Esophagus squamous epithelium (tissue), 4 donors: ENCODE measurements around the gene ZBBX.

ENCODE experiments used
- POLR2A ChIP-seq, 4 donors: fragments of 450-650 bp; IDR thresholded peaks; one replicate each; pipeline ENCODE4 v1.6.1; 2017; ENCODE audit warnings: antibody characterized with exemption in 4 of 4, mild to moderate bottlenecking in 4 of 4, moderate library complexity in 3 of 4
- TF ChIP-seq, protein P1 (sequence below), 6 experiments: fragments of 450-650 bp in 4 of 6; fragments of 200-600 bp in 2 of 6; sonication (generic) in 2 of 6; IDR thresholded peaks; one replicate each; pipeline ENCODE4 v1.5.1; 2016 to 2019; ENCODE audit warnings: antibody characterized with exemption in 6 of 6, mild to moderate bottlenecking in 4 of 6, moderate library complexity in 4 of 6

DNA sequence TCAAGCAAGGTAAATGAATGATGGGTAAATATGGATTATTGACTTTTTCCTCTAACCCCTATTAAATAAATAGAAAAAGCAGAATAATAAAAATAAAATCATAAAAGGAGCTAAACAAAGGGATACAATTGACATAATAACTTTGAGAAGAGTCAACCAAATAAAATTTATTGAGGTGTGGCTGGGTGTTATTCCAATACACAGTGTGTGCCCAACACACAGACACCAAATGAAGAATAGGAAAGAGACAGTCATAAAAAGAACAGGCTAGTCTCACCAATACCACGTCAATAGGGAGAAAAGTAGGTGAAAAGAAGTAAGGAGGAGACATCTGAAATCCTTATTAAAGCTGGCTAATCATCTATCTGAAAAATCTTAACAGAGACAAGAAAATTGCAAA lies 127.1 kb downstream of the ZBBX start:
- TF ChIP-seq, protein P1, sequence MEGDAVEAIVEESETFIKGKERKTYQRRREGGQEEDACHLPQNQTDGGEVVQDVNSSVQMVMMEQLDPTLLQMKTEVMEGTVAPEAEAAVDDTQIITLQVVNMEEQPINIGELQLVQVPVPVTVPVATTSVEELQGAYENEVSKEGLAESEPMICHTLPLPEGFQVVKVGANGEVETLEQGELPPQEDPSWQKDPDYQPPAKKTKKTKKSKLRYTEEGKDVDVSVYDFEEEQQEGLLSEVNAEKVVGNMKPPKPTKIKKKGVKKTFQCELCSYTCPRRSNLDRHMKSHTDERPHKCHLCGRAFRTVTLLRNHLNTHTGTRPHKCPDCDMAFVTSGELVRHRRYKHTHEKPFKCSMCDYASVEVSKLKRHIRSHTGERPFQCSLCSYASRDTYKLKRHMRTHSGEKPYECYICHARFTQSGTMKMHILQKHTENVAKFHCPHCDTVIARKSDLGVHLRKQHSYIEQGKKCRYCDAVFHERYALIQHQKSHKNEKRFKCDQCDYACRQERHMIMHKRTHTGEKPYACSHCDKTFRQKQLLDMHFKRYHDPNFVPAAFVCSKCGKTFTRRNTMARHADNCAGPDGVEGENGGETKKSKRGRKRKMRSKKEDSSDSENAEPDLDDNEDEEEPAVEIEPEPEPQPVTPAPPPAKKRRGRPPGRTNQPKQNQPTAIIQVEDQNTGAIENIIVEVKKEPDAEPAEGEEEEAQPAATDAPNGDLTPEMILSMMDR (IDR thresholded peaks at IDR 0.05) = no peak
- TF ChIP-seq POLR2A (IDR thresholded peaks at IDR 0.05) = no peak
